Ramos (cell line): ENCODE measurements around the gene ANO10.
"Not testable (repeated sequence)": the region's sequence is repeated elsewhere in the genome, so short reads cannot be mapped to it uniquely, and the experiment has no call there.

Experiments
- in situ Hi-C: fragments of 300-500 bp; cut with MboI; formaldehyde crosslinking; loops from one replicate; pipeline ENCODE4 v1.14.3; 2022; ENCODE audit warnings: low sequenced_read_pairs; ENCODE audit not compliant: unreplicated experiment

The ANO10 gene

DNA sequence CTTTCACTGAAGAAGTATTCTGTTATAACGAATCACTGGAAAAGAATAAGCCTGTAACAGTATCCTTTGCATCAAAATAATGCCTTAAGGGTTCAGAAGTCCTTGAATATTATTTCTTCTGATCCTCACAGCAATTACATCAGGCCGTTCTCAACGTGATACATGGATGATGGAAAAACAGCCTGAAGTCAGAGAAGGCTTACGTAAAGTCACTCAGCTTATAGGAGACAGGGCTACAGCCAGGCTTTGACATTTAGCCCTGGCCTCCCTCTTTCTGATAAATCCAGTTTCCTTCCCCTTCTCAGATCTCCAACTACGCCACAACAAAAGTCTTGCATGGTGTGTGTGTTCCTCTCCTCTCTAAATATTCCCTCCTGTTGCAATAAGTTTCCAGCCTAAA, 131.9 kb downstream of the ANO10 start:
- in situ Hi-C loops = no loop called here

DNA sequence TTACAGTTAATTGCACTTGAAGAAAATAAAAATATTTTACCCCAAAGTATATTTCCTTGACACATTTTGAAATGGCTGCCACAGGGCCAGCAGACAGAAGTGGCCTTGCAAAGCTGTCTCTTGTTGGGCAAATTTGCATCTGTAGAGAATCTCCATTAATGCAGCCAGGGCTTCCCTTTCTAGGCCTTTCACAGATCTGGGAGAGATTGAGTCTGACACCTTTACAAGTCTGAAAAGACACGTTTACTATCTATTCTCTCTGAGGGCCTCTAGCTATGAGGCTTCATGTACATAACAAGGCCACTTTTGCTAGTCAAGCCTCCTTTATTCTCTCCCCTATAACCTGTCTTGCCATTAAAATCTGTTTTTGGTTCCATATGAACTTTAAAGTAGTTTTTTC, 135.9 kb downstream of the ANO10 start:
- in situ Hi-C loops = no loop called here

- in situ Hi-C loops = no loop called here
These were observed 136.8 kb downstream of the ANO10 start for GRCh38 chr3:43484926-43485488.

DNA sequence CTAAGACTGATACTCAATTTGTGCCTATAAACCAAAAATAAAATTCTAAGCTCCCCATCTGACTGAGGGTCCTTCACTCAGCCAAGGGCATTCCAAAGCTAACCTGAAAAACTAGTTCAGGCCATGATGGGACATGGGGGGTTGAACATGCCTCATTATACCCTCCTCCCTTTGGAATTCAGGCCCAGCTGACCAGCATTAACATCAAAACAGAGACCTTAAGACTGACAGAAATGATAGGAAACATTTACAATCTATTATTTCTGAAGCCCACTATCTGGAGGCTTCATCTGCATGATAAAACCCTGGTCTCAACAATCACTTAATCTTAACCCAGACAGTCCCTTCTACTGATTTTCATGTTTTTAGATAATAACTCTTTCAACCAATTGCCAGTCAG, 140.4 kb downstream of the ANO10 start:
- in situ Hi-C loops = no loop called here

GRCh38 chr3:43478839-43479238, 143.0 kb downstream of the ANO10 start:
- in situ Hi-C loops = not testable (repeated sequence)

DNA sequence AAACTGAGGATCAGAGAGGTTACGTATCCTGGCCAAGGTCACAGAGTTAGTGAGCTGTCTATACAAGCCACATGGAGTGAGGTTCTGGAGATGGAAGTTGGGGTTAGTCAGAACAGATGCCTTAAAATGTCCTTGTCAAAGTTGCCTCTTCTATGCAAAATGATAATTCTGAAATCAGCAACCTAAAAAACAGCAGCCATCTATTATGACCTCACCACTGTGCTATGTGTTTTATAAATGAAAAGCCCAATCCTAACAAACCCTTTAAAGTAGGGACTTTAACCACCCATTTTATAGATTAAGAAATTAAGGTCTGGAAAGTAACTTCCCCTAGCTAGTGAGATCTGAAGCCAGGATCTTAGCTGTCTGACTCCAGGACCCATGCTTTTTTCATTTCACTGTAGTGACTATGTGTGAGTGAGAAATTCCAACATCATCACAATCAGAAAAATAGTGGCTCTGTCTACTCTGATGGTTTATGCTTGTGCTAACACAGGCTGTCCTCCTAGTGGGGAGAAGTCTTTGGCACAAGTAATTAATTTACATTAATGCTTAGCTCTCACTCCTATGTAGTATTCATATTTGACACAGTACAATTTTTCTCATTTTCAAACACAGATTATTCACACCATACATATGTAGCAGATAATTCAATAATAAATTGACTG, 143.6 kb downstream of the ANO10 start:
- in situ Hi-C loops = no loop called here

DNA sequence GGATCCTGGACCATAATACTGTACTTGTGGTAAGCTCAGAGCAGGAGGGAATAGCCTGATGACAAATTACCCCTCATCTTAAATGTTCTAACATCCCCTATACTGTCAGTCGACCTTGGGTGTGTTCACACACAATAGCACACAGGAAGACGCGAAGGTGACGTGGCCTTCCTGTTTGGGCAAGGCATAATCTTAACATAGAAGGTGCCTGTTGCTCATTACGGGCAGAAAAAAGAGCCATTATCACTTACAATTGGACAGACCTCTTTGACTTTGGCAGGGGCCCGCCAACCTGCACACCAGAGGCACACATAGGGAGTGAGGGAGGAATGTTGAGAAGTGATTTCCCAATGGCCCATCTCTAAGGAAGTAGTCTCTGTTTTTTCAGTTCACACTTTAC, 144.2 kb downstream of the ANO10 start:
- in situ Hi-C loops = no loop called here

DNA sequence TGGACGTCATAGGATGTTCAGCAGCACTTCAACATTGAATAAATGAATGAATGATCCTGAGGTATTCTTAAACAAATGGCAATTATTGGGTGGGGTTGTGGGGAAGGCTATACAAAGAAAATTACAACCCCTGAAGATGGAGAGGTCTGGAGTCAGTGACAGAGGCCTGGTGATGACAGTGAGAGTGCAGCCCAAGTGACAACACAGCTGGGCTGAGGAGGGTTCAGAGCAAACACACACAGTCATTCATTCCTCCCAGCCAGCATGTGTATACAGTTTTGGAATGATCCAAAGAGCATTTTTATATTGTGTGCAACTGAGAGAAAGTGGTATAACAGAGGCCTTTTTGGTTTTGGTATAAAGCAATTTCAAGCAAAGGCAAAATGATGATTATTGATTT, 148.1 kb downstream of the ANO10 start:
- in situ Hi-C loops = no loop called here

- in situ Hi-C loops = no loop called here
These were observed 148.6 kb downstream of the ANO10 start for GRCh38 chr3:43473244-43473643.

GRCh38 chr3:43468133-43468532, 153.7 kb downstream of the ANO10 start:
- in situ Hi-C loops = no loop called here

DNA sequence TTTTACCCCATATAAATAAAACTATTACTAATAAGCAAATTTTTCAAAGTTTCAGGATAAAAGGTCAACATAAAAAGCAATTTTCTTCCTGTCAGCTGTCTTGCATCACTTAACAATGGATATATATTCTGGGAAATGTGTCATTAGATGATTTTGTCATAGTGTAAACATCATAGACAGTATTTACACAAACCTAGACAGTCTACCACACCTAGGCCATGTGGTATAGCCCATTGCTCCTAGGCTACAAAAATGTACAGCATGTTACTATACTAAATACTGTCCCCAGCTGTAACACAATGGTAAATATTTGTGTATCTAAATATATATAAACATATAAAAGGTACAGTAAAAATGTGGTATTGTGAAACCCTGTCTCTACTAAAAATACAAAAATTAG, 156.7 kb downstream of the ANO10 start:
- in situ Hi-C loops = no loop called here

DNA sequence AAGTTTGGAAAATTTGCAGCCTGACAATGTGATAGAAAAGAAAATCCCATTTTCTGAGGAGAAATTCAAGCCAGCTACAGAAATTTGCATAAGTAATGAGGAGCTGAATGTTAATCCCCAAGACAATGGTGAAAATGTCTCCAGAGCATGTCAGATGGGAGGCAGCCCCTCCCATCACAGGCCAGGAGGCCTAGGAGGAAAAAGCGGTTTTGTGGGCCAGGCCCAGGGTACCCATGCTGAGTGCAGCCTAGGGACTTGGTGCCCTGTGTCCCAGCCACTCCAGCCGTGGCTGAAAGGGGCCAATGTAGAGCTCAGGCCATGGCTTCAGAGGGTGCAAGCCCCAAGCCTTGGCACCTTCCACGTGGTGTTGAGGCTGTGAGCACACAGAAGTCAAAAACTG, 159.2 kb downstream of the ANO10 start:
- in situ Hi-C loops = not testable (repeated sequence)

- in situ Hi-C loops = no loop called here
These were observed 160.5 kb downstream of the ANO10 start for GRCh38 chr3:43461345-43461744.

- in situ Hi-C loops = not testable (repeated sequence)
These were observed 164.8 kb downstream of the ANO10 start for GRCh38 chr3:43457038-43457437.

DNA sequence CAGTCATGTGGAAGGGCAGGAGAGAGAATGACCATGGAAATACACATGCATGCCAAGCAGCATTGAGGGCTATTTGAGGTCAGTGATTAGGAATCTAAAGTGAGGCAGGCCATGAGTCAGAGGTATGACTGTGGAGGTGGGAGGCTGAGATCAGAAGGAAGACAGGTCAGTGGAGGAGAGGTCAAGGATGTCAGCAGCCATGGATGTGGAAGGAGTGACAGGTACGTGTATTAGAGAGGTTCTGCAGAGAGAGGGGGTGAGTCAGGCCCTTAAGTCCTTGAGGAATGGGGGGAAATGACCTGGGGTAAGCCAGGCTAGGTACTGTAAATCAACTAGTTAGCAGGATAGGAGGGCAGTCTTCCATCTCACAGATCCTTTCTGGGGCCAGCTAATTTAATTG, 166.6 kb downstream of the ANO10 start:
- in situ Hi-C loops = no loop called here

DNA sequence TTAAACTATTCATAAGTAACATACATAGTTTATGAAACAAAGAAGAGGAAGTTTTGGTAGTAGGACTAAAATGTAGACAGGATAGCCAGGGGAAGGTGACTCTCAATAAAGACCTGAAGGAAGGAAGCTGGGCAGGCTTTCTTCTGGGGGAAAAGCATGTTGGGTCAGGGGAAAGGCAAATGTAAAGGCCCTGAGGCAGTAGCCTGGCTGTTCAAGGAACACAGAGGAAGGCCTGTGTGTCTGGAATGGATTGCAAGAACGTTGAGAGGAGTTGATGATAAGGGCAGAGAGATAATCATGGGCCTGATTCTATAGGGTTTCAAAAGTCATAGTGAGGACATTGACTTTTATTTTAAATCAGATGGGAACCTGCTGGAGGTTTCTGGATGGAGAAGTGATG, 167.8 kb downstream of the ANO10 start:
- in situ Hi-C loops = no loop called here

GRCh38 chr3:43451670-43452254, 170.0 kb downstream of the ANO10 start:
- in situ Hi-C loops = no loop called here

DNA sequence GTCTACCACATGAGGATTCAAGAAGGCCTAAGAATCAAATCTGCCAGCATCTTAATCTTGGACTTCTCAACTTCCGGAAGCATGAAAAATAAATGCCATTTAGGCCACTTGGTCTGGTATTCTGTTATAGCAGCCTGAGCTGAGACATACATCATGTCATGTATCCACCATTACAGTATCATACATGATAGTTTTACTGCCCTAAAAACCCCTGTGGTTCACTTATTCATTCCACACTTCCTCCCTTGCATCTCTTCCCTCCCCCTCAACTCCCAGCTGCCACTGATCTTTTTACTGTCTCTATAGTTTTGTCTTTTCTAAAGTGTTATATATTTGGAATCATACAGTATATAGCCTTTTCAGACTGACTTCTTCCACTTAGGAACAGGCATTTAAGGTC, 173.7 kb downstream of the ANO10 start:
- in situ Hi-C loops = no loop called here

- in situ Hi-C loops = no loop called here
These were observed 176.0 kb downstream of the ANO10 start for GRCh38 chr3:43445820-43446219.

- in situ Hi-C loops = no loop called here
These were observed 178.9 kb downstream of the ANO10 start for GRCh38 chr3:43442872-43443395.

GRCh38 chr3:43436507-43437140, 185.2 kb downstream of the ANO10 start:
- in situ Hi-C loops = no loop called here
